AG09319 (cell line): ENCODE results near the gene GALNS.

Experiments
- DNase-seq: peaks from one replicate; pipeline ENCODE4 v3.0.0-alpha.2; 2010; ENCODE audit warnings: low read depth; ENCODE audit errors: extremely low read depth
- TF ChIP-seq, protein P1 (sequence below): IDR thresholded peaks from 2 replicates; pipeline ENCODE4 v1.5.1; 2011; ENCODE audit warnings: low read depth, mild to moderate bottlenecking, inconsistent platforms, low read length, moderate library complexity

Gene GALNS

DNA sequence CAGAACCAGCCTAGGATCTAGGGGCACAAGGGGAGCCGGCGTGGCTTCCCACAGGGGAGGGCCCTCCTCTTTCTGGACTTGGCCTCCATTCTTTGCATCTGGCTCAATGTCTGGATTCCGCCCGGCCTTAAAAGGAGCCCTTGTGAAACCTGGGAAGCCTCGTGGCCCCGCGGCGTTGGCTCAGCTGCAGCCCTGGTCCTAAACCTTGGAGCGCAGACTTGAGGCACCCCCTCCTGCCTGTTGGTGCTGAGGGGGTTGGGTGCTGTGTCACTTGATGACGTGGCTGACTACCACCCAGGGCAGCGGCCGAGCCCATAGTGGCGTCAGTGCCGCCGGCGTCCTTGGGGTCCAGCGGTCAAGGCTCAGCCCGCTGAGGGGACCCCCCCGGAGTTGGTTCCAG is 4.6 kb upstream of the GALNS start:
- TF ChIP-seq, protein P1, sequence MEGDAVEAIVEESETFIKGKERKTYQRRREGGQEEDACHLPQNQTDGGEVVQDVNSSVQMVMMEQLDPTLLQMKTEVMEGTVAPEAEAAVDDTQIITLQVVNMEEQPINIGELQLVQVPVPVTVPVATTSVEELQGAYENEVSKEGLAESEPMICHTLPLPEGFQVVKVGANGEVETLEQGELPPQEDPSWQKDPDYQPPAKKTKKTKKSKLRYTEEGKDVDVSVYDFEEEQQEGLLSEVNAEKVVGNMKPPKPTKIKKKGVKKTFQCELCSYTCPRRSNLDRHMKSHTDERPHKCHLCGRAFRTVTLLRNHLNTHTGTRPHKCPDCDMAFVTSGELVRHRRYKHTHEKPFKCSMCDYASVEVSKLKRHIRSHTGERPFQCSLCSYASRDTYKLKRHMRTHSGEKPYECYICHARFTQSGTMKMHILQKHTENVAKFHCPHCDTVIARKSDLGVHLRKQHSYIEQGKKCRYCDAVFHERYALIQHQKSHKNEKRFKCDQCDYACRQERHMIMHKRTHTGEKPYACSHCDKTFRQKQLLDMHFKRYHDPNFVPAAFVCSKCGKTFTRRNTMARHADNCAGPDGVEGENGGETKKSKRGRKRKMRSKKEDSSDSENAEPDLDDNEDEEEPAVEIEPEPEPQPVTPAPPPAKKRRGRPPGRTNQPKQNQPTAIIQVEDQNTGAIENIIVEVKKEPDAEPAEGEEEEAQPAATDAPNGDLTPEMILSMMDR, result no peak

DNA sequence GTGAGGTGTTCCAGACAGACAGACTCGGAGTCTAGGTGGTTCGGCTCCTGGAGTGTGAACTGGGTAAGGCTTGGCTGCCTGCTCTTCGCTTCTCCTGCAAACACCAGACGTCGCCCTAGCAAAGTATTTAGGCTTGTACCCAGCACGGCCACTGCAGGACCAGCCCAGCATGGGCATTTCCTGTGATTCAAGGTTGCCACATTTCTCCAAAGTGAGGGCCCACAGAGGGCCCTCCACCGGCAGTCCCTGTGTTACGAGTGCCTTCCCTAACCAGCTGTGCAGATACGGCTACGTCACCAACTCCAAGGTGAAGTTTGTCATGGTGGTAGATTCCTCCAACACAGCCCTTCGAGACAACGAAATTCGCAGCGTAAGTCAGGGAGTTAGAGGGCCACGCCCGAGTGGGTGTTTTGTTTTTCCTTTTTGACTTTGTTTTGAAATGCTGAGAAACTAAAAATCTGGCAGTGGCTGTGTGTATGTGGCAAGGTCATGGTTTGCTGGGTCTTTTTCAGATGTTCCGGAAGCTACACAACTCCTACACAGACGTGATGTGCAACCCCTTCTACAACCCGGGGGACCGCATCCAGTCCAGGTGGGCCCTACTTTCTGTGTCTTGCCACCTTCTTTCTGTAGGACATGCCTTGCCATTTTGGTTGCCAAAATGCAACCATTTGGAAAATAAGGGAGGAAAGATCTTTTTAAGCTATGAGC is 2.8 kb upstream of the GALNS start:
- no peak for DNase-seq
- TF ChIP-seq, protein P1, result no peak

More for the DNA sequence above, 4.6 kb upstream of the GALNS start:
- no peak for DNase-seq

DNA sequence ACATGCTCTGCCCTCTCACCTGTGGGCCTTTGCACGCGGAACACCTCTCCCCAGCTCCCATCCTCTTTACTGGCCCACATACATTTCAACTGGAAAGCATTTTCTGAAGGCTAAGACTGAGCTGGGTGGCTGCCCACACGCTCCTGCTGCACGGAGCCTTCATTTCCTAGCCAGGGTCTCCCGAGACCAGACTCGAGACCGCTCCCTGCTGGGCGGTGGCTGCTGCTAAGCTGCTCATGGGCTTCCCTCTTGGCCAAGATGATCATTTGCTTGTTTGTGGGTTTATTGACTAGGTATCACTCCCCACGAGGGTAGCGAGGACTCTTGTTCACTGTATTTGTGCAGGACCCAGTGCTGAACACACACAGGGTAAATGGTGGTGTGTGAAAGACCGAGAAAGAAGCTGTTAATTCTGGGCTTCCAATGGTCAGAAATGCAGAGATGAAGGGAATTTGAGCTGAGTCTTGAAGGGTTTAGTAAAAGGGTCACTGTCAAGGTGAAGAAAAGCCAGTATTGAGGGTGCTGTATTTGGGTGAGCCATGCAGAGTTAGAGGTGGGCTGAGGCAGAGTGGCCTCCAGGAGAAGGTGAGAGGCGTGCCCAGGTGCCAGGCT is 1.1 kb upstream of the GALNS start:
- TF ChIP-seq, protein P1, result peak; percentile 87
- peak; percentile 30 for DNase-seq

DNA sequence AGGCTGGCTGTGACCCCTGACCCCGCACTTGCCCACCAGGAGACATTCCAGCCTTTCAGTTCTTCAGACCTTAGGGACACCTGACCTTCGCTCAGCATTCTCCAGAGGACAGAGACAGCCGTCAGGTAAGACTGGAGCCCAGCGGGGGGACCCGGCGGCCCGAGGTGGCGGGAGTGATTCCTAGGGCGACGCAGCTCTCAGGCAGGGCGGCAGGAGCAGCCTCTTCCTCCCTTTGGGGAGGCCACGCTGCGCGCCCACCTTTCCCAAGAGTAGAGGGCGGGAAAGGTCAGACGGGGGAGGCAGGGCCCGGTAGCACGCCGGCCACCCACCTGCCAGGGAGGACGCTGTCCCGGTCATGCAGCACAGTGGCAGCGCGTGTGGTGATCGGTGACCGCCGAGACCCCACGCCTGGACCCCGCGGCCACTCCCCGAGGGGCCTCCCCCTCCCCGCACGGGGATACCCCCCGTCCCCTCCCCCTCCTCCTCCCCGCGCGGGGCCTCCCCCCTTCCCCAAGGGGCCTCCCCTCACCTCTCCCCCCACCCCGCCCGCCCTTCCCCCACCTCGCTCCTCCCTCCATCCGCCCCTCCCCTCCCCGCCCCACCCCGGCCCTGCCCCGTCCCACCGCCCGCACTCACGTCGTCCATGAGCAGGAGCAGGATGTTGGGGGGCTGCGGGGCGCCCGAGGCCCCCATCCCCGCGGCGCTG is 472 bp downstream of the GALNS start:
- TF ChIP-seq, protein P1, result no peak
- DNase-seq, result no peak

DNA sequence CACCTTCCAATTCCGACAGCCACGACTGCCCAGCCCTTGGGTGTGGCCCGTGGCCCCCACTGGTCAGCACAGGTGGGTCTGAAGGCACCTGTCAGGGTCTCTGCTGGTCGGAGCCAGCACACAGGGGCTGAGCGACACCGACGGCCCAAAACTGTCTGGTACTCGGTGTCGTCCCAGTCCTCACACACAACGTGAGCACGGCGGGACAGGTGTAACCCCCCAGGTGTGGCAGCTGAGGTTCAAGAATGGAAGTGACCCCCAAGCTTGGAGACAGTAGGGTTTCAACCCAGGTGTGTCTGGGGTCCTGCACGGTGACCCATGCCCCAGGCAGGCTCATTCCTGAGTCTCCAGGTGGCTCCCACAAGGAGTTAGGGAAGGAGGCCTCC is 1.0 kb downstream of the GALNS start:
- TF ChIP-seq, protein P1, result no peak
- no peak for DNase-seq

DNA sequence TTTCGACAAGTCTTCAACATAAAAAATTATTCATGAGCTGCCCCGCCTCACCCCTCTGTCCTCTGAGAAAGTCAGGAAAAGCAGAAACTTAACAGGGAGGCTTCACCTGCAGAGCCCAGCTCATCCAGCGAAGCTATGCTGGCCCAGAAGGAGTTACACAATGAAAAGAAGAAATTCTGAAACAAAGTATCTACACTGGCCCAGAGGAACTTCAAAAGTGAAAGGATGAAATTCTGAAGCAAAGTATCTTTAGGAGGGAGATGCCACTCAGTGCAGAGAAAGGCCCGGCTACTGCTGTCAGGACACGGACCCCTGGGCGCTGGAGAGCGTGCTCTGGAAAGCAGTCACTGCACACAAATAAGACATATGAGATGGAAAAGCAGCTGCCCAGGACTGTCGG is 1.6 kb downstream of the GALNS start:
- TF ChIP-seq, protein P1, result no peak
- DNase-seq, result no peak
